ENCODE results near the gene MYL12B.
A peak's percentile ranks its signal among the peaks of the same experiment; 100 is the strongest.

Gene MYL12B

DNA sequence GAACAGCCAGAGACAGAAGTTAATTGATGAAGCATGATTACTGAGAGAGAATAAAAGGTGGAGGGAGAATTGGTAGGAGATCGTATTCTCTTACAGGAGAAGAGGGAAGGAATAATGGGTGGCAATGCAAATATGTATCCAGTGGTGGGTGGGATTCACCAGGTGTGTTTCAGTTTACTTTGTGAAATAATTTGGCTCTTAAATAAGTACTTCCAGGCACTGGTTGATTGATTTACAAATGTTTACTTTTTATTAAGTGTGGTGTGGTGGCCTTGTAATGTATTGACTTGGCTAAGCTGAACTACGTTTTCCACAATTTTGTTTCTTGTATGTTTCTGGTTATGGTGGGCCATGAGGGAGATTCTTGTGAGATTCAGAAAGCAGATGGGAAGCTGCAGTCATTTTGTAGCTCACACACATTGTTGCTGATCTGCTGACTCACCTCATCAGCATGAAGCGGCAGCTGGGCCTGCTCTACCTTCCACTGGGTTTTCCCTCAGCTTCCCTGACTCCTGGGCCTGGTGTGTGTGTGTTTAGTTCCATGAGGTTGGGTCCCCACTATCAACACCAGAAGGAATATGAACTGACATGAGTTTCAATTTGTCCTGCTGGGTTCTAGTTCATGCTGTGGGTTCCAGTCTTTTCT is 32.6 kb downstream of the MYL12B start:
- no peak overlapping the region for H2AFZ ChIP-seq (ENCODE audit: low read depth, low read length)

DNA sequence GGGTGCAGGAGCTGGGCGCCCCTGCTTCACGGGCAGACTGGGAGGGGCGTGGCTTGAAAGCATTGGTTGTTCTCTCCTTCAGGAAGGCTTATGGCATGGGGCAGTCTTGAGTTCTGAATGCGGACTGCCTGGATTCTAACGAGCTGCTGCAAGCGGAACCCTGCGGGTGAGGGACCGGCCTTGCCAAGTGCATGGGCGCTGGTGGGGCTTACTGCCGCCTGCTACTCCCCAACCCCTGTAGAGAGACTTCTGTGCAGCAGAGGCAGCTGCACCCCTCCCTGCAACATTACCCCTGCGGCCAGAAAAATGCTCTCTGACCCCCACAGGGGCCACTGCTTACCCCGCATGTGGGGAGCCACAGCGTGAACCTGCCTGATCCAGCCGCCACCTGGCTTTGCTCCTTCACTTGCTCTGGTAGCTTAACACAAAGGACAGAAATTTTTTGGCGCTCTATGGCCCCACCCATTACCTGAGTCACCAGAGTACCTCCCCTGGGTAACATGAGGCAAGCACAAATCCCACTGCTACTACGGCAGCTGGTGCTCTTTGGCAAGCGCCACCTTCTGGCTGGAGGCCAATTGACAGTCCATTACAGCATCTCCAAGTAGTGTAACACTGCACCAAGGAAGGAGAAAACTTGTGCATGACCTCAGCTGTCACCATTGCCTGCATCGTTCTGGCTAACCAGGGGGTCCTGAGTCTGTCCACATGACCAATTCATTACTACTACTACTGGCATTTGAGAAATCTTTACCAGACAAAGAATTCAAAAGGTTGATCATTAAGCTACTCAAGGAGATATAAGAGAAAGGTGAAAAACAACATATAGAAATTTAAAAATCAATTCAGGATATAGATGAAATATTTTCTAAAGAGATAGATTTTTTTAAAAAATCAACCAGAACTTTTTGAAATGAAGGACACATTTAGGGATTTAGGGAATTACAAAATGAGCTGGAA is 35.4 kb downstream of the MYL12B start:
- Histone ChIP-seq H3K36me3 (ENCODE audit: insufficient read depth, low read length) (no peaks in the 10 kb centered on the region; the same call in 1 of the 2 replicates), H2AFZ (ENCODE audit: low read depth, low read length) (peak overlapping the region; percentile 99), H3K79me2 (ENCODE audit: insufficient read depth, low read length) (0 out of 2 replicates have a peak, but pooled peaks cover 4% of the 10 kb centered on the region), H3K9ac (ENCODE audit: low read depth, low read length) (peak overlapping the region; percentile 87), H4K20me1 (ENCODE audit: insufficient read depth, low read length) (no peaks in the 10 kb centered on the region), H3K4me3 (ENCODE audit: low read depth in 1 of 2, low read length in 2 of 2) (peak overlapping the region; percentile 64 to 90), H3K4me2 (ENCODE audit: insufficient read depth, low read length) (peak overlapping the region; percentile 100), H3K27me3 (ENCODE audit: insufficient read depth, low read length, poor library complexity) (no peaks in the 10 kb centered on the region), H3K27ac (ENCODE audit: low read length) (peak overlapping the region; percentile 85), H3K4me1 (ENCODE audit: insufficient read depth, low read length) (peaks cover 13% of the 10 kb centered on the region), H3K9me3 (ENCODE audit: insufficient read depth, low read length, severe bottlenecking) (no peaks in the 10 kb centered on the region)
- peak; percentile 99 for TF ChIP-seq CTCF (IDR thresholded peaks at IDR 0.05; ENCODE audit: borderline replicate concordance, extremely low read depth, low read length, poor library complexity, severe bottlenecking)
- TF ChIP-seq EZH2 (IDR thresholded peaks at IDR 0.05; ENCODE audit: borderline replicate concordance, low read depth, low read length, severe bottlenecking) = no peak
- ATAC-seq (ENCODE audit: insufficient read depth, low read depth) = peak; percentile 99
- peak; percentile 94 for DNase-seq

More for the DNA sequence above, 32.6 kb downstream of the MYL12B start:
- no peak overlapping the region for H3K4me3 ChIP-seq (ENCODE audit: low read depth in 1 of 2, low read length in 2 of 2)
- no peaks in the 10 kb centered on the region for H3K9me3 ChIP-seq (ENCODE audit: insufficient read depth, low read length, severe bottlenecking)
- TF ChIP-seq EZH2 (IDR thresholded peaks at IDR 0.05; ENCODE audit: borderline replicate concordance, low read depth, low read length, severe bottlenecking) (no peak), CTCF (IDR thresholded peaks at IDR 0.05; ENCODE audit: borderline replicate concordance, extremely low read depth, low read length, poor library complexity, severe bottlenecking) (no peak)
- no peaks in the 10 kb centered on the region for H4K20me1 ChIP-seq (ENCODE audit: insufficient read depth, low read length)
- 0 out of 2 replicates have a peak, but pooled peaks cover 4% of the 10 kb centered on the region for H3K79me2 ChIP-seq (ENCODE audit: insufficient read depth, low read length)
- no peak overlapping the region for H3K27ac ChIP-seq (ENCODE audit: low read length)
- no peak overlapping the region for H3K9ac ChIP-seq (ENCODE audit: low read depth, low read length)
- ATAC-seq (ENCODE audit: insufficient read depth, low read depth) (no peak), DNase-seq (no peak)
- H3K36me3 ChIP-seq (ENCODE audit: insufficient read depth, low read length) = no peaks in the 10 kb centered on the region; the same call in 1 of the 2 replicates
- H3K27me3 ChIP-seq (ENCODE audit: insufficient read depth, low read length, poor library complexity) = no peaks in the 10 kb centered on the region
- no peak overlapping the region for H3K4me2 ChIP-seq (ENCODE audit: insufficient read depth, low read length)
- H3K4me1 ChIP-seq (ENCODE audit: insufficient read depth, low read length) = peaks cover 13% of the 10 kb centered on the region

GRCh38 chr18:3304832-3305231 is 42.9 kb downstream of the MYL12B start:
- H3K4me1 ChIP-seq (ENCODE audit: insufficient read depth, low read length) = no peaks in the 10 kb centered on the region
- no peaks in the 10 kb centered on the region for H4K20me1 ChIP-seq (ENCODE audit: insufficient read depth, low read length)
- no peak overlapping the region for H3K4me2 ChIP-seq (ENCODE audit: insufficient read depth, low read length)
- no peak overlapping the region for H3K9ac ChIP-seq (ENCODE audit: low read depth, low read length)
- ATAC-seq (ENCODE audit: insufficient read depth, low read depth) = no peak
- H3K27ac ChIP-seq (ENCODE audit: low read length) = no peak overlapping the region
- no peak for DNase-seq
- H3K4me3 ChIP-seq (ENCODE audit: low read depth in 1 of 2, low read length in 2 of 2) = no peak overlapping the region
- no peaks in the 10 kb centered on the region for H3K36me3 ChIP-seq (ENCODE audit: insufficient read depth, low read length)
- no peaks in the 10 kb centered on the region for H3K9me3 ChIP-seq (ENCODE audit: insufficient read depth, low read length, severe bottlenecking)
- TF ChIP-seq EZH2 (IDR thresholded peaks at IDR 0.05; ENCODE audit: borderline replicate concordance, low read depth, low read length, severe bottlenecking) (no peak), CTCF (IDR thresholded peaks at IDR 0.05; ENCODE audit: borderline replicate concordance, extremely low read depth, low read length, poor library complexity, severe bottlenecking) (no peak)
- H2AFZ ChIP-seq (ENCODE audit: low read depth, low read length) = no peak overlapping the region
- H3K79me2 ChIP-seq (ENCODE audit: insufficient read depth, low read length) = no peaks in the 10 kb centered on the region
- H3K27me3 ChIP-seq (ENCODE audit: insufficient read depth, low read length, poor library complexity) = no peaks in the 10 kb centered on the region
